ENCODE results near the gene SGCA.

SGCA gene

DNA sequence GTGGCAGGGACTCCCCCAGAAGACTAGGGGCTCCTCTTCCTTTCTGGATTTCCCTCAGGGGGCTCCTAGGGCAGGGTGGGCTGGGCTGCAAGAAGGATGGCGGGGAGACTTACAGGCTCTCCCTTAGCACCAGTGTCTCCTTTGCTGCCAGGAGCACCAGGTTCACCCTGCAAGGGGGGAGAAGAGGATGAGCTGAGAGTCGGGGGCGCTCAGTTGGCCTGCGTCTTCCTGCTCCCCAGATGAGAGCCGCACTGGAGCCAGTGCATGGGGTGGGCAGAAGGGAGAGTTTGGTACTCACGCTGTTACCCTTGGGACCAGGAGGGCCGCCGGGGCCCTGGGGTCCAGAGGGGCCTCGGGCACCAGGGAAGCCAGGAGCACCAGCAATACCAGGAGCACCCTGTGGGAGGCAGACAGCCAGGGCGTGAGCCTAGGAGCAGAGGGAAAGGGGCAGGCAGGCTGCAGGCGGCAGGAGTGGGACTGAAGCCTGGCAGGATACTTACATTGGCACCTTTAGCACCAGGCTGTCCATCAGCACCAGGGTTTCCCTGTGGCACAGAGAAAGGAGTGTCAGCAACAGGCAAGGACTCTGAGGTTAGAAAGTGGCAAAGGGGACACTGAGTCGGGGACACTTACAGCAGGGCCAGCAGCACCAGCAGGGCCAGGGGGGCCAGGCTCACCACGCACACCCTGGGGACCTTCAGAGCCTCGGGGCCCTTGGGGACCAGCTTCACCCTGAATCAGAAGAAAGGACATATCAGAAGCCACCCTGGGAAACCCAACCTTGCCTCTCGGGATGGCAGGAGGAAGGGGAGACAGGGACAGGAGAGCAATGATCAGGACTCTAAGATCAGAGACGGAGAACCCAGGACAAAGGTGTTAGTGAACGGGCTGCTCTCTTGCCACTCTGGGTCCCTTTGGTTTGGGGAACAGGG lies 29.4 kb downstream of the SGCA start:
- no peak for DNase-seq (ENCODE audit: low read depth)

DNA sequence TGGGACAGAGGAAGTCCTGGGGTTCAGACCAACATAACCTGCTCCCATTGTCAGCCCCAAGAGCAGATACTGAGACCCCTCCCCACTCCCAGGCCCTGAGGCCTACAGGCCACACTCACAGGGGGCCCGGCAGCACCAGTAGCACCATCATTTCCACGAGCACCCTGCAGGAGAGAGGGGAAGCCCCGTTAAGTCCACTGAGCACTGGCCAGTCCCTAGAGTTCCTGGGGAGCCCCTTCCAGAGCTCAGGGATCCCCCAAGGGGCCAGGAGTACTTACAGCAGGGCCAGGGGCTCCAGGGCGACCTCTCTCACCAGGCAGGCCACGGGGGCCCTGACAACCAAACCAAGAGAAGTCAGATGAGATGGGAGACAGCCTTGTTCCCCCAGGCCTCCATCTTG lies 30.2 kb downstream of the SGCA start:
- DNase-seq (ENCODE audit: low read depth), result no peak

DNA sequence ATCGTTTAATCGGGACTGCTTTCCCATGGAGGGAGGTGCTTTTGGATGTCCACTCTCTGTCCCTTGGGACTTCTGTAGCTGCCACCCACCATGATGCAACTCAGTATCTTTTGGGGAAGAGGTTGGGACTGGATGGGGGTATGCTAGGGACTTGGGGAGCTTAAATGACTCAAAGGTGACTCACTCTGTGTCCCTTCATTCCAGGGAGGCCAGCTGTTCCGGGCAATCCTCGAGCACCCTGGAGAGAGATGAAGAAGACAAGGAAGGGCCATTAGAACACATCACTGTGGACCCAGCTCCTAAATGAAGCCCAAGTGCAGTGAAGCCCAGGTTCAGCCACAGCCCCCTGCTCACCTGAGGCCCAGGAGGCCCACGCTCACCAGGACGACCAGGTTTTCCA lies 31.0 kb downstream of the SGCA start:
- DNase-seq (ENCODE audit: low read depth), result no peak

DNA sequence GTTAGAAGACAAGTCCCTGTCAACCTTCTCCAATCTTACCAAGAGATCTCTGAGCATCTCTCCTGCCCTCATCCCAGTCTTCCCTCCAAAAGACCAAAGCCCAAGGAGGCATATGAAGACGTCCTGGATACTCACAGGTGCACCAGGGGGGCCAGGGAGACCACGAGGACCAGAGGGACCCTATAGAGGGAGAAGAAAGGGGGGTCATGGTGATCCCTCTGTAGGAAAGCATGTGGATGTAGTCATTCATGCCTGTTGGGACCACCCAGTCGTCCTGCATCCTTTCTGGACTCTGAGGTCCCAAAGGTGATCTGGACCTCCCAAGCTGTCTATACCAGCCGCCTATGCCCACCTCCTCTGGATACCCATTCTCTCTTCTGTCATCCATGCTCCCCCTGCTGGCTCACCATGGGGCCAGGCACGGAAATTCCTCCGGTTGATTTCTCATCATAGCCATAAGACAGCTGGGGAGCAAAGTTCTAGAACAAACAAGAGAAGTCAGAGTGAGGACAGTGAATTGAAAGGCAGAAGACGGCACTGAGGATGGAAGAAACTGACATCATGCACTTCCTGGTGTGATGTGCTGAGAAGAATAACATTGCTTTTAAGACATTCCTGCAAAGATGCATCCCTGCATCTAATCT lies 32.3 kb downstream of the SGCA start:
- DNase-seq (ENCODE audit: low read depth), result no peak

DNA sequence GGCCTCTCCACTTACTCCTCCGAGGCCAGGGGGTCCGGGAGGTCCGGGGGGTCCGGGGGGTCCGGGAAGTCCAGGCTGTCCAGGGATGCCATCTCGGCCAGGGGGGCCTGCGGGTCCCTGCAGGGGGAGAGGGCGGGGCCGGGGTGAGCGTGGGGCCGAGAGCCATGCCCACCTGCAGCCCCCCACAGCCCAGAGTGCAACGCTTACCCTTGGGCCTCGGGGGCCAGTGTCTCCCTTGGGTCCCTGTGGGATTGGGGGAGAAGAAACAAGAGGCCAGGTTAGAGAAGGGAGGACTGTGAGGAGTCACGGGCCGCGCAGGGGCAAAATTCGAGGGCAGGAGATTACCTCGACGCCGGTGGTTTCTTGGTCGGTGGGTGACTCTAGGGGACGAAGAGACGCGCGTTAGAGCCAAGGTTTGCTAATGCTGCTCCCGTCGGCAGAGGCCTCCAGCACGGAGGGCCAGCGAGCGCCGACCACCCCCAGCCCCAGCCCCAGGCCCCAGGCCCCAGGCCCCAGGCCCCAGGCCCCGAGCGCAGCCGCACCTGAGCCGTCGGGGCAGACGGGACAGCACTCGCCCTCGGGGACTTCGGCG lies 33.5 kb downstream of the SGCA start:
- DNase-seq (ENCODE audit: low read depth), result no peak

DNA sequence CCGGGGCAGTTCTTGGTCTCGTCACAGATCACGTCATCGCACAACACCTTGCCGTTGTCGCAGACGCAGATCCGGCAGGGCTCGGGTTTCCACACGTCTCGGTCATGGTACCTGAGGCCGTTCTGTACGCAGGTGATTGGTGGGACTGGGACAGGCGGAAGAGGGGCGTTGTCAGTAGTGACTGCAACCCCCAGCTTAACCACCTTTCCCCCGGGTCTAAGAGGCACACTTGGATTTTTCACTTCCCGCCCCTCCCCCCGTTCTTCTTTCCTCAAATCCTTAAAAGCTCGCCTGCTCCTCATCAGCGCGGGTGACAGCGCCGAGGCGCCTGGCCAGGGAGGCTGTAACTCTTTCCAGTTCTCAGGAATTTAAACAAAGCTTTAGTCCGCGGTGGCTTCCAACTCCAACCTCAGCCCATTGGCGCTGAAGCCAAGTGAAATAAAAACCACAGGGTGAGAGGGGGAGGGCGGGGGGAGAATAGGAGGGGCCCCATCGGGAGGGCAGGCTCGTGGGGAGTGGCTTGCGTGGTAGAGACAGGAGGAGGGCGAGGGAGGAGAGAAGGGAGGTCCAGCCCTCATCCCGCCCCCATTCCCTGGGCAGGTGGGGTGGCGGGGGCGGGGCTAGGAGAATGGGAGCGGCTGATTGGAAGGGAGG lies 34.1 kb downstream of the SGCA start:
- no peak for DNase-seq (ENCODE audit: low read depth)

DNA sequence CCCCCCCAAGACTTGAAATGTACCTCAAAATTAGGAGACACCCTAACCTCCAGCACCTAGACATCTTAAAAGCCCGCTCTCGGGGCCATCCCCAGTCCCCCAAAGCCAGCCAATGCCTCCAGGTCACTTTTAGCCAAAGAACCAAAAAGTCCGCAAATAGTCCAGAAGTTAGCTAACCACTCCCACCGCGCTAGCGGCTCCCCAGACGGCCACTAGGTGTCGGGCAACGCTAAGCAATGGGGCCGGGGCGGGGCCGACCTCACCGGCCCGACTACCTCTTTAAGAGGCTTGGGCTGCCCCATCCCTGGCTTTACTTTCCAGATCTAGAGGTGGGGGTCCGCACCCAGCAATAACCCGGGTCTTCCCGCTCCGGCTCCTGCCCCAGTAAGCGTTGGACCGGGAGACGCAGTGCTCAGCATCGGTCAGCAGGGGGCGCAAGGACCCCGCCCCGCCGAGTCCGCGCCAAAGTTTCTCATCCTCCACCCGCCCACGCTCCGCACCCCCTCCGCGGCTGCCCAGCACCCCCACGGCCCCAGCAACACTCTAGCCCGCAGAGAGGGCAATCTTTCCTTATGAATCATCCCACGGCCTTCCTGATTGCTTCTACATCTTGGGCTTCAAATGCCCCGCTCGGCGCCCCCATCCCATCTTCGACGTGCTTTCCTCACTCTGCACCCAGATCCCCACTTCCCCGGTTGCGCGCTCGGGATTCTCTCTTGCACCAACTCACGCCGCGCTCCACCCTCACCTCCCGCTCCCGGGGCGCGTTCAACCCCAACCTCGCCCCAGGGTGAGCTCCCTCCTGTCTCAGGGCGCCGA lies 34.9 kb downstream of the SGCA start:
- DNase-seq (ENCODE audit: low read depth), result peak; percentile 78

DNA sequence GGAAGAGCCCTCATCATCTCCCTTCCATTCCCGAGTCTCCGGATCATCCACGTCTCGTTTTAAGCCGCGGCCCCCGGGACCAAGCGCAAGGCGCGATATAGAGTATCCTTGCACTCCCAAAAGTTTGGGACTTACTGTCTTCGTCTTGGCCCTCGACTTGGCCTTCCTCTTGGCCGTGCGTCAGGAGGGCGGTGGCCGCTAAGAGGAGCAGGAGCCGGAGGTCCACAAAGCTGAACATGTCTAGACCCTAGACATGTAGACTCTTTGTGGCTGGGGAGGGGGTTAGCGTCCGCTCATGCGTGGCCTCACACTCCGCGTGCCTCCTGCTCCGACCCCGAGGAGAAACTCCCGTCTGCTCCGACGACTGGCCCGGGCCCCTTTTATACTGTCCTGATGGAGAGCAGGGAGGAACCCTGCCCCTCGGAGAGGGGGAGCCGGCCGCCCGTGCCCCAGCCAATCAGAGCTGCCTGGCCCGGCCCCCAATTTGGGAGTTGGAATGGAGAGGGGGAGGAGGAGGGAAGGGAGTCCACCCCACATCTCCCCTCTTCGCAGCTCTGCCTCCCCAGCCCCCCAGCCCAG lies 35.6 kb downstream of the SGCA start, which contains the start of gene COL1A1:
Gene COL1A1 (minus strand): TSS at position 356 of the 579 bp plus-strand sequence. CDS start 118 bp downstream, at position 238.
- no peak for DNase-seq (ENCODE audit: low read depth)

DNA sequence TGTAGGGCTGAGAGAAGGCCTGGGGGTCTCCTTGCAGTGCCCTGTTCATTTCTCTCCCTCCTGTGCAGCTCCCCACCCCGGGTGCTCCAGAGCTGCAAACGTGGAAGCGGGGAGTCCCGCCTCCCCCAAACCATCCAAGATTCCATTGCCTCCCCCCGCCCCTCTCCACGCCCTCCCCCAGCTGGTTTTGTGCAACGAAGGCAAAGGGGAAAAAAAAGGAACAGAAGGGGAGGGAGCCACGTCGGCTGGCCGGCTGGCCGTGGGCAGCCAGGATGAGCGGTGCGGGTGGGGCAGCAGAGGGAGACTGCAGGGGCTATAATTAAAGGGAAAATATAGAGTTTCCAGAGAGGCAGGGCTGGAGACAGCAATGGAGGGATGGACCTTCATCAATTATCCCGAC lies 37.3 kb downstream of the SGCA start:
- DNase-seq (ENCODE audit: low read depth), result no peak

DNA sequence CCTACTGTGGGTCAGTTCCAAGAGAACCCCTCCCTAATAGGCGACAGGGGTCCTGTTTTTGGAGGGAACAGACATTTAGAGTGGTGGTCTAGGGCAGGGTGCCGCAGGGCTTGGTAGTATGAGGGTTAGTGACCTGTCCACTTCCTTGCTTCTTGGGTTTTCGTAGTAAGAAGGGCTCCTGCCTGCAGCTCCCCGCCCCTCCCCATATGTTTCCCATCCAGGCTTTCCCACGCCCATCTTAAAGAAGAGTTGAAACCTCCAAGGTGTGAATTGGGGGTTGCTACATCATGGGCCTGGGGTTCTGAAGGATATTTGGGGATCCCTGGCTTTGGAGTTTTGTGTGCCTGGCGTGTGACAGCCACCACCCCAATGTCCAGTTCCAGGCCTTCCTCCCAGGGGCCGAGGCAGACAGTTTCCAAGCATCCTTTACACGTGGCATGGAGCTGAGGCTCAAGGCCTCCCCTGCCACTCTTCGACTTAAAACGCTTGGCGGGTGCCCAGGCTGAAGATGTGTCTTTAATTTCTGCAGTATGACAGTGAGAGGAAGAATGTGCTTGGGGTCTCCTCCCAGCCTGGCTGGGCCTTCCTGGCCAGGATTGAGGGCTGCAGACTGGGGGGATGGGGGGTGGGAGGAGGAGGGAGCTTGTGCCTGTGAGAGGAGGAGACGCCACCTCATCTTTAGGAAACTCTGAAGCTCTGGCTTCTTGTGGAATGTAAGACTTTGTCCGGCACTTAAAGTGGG lies 38.0 kb downstream of the SGCA start:
- peak; percentile 94 for DNase-seq (ENCODE audit: low read depth)

DNA sequence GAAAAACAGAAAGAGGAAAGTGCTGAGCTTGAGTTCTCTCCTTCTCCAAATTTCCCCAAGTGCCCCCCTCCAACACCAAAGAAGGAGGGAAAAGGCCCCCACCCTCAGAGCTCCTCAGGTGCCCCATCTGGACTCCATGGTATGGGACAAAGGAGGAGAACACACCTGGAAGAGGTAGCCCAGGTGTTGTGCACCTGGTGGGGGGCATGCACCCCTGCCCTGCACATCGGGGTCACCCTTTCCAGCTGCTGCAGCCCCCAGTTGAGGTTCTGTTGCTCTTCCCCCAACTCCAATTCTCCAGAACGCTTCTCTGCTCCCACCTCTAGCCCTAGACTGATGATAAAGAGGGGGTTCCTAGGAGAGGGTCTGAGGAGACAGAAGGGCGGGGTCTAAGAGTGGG lies 38.6 kb downstream of the SGCA start:
- DNase-seq (ENCODE audit: low read depth), result no peak

DNA sequence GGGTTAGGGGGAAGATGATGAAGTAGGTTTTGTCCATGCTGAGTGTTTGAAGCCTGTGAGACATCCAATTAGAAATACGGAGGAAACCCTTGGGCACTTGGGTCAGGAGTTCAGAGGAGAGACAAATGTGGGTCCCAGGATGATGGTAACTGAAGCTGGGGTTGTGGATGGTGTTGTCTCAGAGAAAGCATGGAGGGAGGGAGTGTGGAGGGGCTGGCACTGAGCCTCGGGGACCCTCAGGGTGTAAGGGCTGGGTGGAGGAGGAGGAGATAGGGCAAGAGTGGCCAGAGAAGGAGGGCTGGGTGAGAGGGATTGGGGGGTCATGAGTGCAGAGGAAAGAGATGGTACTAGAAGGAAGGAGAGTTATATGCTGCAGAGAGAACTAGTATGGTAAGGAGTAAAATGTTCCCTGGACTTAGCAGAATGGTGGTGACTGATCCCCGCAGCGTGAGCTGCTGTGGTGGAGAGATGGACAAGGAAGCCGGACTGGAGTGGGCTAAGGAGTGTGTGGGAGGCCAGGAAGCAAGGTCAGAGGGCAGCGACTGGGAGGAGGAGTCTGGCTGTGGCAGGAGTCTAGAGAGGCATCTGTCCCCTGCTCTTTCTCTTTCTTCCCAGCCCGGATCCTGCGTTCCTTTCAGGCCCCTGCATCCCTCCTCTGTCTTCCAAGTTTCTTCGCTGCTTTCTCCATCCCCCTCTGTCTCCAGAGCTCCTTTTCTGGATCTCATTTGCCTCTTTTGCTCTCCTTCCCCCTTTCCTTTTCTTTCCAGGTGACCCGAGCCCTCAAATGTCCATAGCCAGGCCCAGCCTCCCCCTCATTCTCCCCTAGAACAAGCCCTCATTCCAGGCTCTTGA lies 39.5 kb downstream of the SGCA start:
- no peak for DNase-seq (ENCODE audit: low read depth)

DNA sequence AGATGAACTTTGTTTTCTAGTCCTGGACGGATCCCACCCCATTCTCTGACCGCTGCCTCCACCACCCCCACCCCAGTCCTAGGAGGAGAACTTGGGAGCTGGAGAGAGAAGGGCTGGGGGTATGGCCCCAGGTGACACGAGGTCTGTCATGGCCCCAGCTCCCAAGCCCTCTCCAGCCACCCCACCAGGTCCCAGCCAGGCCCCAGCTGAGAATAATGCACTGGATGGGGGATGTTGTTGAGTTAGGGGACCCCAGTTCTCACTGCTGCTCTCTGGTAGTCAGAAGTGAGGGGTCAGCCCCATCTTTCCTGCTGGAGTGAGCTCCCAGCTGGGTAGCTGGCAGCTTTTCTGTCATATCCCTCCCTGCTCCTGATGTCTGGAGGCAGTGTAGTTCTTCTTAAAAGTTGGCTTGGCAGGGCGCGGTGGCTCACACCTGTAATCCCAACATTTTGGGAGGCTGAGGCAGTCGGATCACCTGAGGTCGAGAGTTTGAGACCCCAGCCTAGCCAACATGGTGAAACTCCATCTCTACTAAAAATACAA lies 40.2 kb downstream of the SGCA start:
- no peak for DNase-seq (ENCODE audit: low read depth)

DNA sequence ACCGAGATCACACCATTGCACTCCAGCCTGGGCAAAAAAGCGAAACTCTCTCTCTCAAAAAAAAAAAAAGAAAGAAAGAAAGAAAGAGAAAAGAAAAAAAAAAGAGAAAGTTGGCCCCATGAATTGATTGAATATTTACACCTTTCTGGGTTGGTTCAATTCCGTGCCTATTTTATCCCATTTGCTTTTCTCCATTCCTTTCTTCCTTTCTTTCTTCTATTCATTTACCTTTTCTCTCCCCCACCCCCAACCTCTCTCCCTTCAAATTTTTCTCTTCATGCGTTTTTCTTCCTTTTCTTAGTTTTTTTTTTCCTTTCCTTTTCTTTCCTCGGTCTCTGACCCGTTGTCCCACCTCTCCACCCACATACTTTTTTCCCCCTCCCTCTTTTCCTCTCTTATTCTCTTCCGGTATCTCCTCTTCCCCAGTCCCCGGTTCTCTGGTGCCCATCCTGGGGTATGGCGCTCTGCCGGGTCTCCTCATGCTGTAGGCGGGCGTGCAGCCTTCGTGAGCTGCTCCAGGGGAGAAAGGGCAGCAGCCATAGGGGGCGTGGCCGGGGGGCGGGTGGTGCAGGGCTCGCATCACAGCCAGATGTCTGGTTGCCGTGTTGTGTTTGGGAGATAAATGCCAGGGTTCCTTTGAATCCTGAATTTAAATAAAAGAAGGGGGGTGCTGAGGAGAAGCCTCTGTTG lies 40.9 kb downstream of the SGCA start:
- DNase-seq (ENCODE audit: low read depth), result no peak

DNA sequence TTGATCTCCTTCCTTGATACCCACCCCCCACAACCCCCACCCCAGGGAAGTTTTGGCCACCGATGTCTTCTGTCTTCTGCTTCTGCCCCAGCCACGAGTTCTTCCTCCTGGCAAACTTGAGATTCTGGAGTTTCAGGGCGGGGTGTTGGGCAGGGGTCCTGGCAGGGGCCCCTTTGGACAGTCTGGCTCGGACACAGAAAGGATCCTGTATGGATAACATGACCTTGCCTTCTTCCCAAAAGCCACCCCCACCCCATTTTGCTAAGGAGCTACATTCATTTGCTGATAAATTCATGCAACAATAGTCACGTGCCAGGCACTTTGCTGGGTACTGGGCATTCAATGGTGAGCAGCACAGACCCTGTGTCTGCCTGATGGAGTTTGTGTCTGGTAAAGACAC lies 41.5 kb downstream of the SGCA start:
- no peak for DNase-seq (ENCODE audit: low read depth)

DNA sequence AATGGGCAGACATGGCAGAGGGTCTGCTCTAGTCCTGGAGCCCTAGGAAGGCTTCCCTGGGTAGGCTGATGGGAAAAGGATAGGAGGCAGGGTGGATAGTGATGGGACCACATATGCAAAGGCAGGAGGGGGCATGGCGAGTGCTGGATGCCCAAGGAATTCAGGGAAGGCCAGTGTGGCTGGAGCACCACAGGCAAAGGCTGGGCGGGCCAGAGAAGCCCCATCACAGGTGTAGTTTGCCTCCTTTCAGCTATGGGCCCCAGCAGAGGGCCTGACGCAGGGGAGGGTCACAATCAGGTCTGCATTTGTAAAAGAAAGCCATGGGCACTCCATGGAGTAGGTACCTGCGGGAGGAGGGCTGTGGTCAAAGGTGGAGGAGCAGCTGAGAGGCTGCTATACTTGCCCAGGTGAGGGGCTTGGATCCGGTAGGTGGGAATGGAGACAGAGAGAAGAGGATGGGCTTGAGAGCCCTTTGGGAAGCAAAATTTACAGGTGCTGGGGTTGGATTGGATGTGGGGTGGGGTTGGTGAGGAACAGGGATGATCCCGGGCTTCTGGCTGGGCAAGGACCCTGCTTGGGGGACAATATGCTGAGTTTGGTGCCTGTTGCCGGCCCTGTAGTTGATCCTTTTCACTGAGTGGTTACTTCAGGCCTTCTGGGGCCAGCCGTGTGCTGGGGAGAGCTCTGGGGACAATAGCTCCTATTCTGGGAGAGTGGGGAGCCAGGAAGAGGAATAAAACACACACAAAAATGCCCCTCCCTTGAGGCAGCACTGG lies 42.2 kb downstream of the SGCA start:
- DNase-seq (ENCODE audit: low read depth), result no peak

DNA sequence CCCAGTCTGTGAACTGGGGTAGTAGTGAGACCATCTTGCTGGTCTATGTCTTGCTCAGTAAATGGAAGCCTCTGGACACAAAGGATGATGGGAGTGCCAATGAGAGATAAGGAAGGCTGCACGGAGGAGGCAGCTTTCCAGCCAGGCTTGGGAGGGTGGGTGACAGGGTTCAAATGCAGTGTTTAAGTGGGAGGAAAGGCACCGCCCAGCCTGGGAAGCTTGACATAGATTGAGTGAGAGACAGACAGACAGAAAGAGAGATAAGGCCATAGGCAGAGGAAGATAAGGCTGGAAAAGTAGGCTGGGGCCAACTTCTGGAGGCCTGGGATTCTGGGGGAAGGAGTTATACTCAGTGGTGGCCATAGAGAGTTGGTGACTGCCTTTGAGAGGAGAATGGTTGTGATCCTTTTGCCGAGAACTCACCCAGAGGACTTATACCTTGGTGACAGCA lies 42.8 kb downstream of the SGCA start:
- no peak for DNase-seq (ENCODE audit: low read depth)

DNA sequence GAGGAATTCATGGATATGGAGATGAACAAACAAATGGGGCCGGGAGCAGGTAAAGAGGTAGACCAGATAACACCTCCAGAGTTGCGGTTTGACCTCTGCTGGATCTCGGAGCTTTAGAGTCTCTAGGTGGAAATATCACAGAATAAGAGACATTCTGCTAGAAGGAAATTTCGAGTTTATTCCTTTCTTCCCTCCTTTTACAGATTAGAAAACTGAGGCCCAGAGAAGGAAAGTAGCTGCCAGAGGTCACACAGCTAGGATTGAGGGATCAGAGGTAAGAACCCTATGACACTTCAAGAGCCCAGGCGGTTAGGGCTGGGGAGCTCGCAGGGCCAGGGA lies 43.3 kb downstream of the SGCA start:
- DNase-seq (ENCODE audit: low read depth), result no peak

All from HS-5 (cell line).